ENCODE measurements around the gene CATSPERZ.

Gene CATSPERZ, protein sequence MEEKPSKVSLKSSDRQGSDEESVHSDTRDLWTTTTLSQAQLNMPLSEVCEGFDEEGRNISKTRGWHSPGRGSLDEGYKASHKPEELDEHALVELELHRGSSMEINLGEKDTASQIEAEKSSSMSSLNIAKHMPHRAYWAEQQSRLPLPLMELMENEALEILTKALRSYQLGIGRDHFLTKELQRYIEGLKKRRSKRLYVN

GRCh38 chr11:64299847-64300648, at the start of gene CATSPERZ:
Gene CATSPERZ (plus strand): TSS chr11:64300358. CDS start chr11:64300411, 53 bp downstream.
- no peaks in the 10 kb centered on the region for H3K36me3 ChIP-seq (ENCODE audit: insufficient read depth, low read length)
- H3K9ac ChIP-seq (ENCODE audit: low read depth, low read length): peak within 1 kb of the TSS; percentile 64
- H3K4me1 ChIP-seq (ENCODE audit: insufficient read depth, low read length): peaks cover 3% of the 10 kb centered on the region; the same call in 1 of the 2 replicates
- no peaks in the 10 kb centered on the region; the same call in 1 of the 2 replicates for H3K9me3 ChIP-seq (ENCODE audit: control insufficient read depth, insufficient read depth, low read length)

GRCh38 chr11:64250415-64251015, 49.6 kb upstream of the CATSPERZ start:
- Histone ChIP-seq H3K9ac (ENCODE audit: low read depth, low read length) (peak overlapping the region; percentile 82), H3K36me3 (ENCODE audit: insufficient read depth, low read length) (no peaks in the 10 kb centered on the region), H3K4me1 (ENCODE audit: insufficient read depth, low read length) (peaks cover 30% of the 10 kb centered on the region), H3K9me3 (ENCODE audit: control insufficient read depth, insufficient read depth, low read length) (no peaks in the 10 kb centered on the region)

- Histone ChIP-seq H3K9me3 (ENCODE audit: control insufficient read depth, insufficient read depth, low read length) (no peaks in the 10 kb centered on the region), H3K36me3 (ENCODE audit: insufficient read depth, low read length) (peaks cover 4% of the 10 kb centered on the region), H3K4me1 (ENCODE audit: insufficient read depth, low read length) (peaks cover 30% of the 10 kb centered on the region), H3K9ac (ENCODE audit: low read depth, low read length) (peak within 1 kb of the TSS; percentile 82)
Observed at GRCh38 chr11:64251016-64251752, 49.0 kb upstream of the CATSPERZ start, which contains the start of gene PLCB3. Gene PLCB3 (plus strand): TSS chr11:64251530. CDS start chr11:64251650, 120 bp downstream.

- Histone ChIP-seq H3K36me3 (ENCODE audit: insufficient read depth, low read length) (peaks cover 7% of the 10 kb centered on the region), H3K9ac (ENCODE audit: low read depth, low read length) (peak overlapping the region; percentile 82), H3K9me3 (ENCODE audit: control insufficient read depth, insufficient read depth, low read length) (no peaks in the 10 kb centered on the region), H3K4me1 (ENCODE audit: insufficient read depth, low read length) (peaks cover 30% of the 10 kb centered on the region)
Observed at GRCh38 chr11:64251753-64252002, 48.5 kb upstream of the CATSPERZ start.

GRCh38 chr11:64252003-64252872, 47.9 kb upstream of the CATSPERZ start:
- H3K9me3 ChIP-seq (ENCODE audit: control insufficient read depth, insufficient read depth, low read length): no peaks in the 10 kb centered on the region
- peaks cover 7% of the 10 kb centered on the region for H3K36me3 ChIP-seq (ENCODE audit: insufficient read depth, low read length)
- peak overlapping the region; percentile 82 for H3K9ac ChIP-seq (ENCODE audit: low read depth, low read length)
- peaks cover 30% of the 10 kb centered on the region for H3K4me1 ChIP-seq (ENCODE audit: insufficient read depth, low read length)

GRCh38 chr11:64253043-64253442, 47.1 kb upstream of the CATSPERZ start:
- Histone ChIP-seq H3K9ac (ENCODE audit: low read depth, low read length) (no peak overlapping the region), H3K4me1 (ENCODE audit: insufficient read depth, low read length) (peaks cover 27% of the 10 kb centered on the region), H3K9me3 (ENCODE audit: control insufficient read depth, insufficient read depth, low read length) (no peaks in the 10 kb centered on the region), H3K36me3 (ENCODE audit: insufficient read depth, low read length) (peaks cover 7% of the 10 kb centered on the region)

DNA sequence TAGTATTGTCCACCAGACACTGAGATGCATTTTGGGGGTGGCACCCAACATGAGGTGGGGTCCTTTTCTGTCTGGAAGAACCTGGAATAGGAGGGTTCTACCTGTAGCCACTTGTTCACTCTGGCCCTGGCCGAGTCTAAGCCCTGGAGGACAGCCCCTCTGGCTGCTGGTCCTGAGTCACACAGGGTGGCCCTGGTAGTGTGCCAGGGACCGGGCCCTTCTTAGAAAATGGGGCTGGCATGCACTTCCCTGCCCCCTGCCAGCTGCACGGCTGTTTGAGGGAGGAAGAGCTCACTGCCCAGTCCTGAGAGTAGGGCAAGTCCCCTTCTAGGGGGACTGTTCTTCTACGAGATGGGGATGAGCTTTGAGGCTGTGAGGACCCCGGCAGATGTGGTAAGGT, 46.7 kb upstream of the CATSPERZ start:
- peaks cover 7% of the 10 kb centered on the region for H3K36me3 ChIP-seq (ENCODE audit: insufficient read depth, low read length)
- peaks cover 23% of the 10 kb centered on the region for H3K4me1 ChIP-seq (ENCODE audit: insufficient read depth, low read length)
- no peaks in the 10 kb centered on the region for H3K9me3 ChIP-seq (ENCODE audit: control insufficient read depth, insufficient read depth, low read length)
- no peak overlapping the region for H3K9ac ChIP-seq (ENCODE audit: low read depth, low read length)

DNA sequence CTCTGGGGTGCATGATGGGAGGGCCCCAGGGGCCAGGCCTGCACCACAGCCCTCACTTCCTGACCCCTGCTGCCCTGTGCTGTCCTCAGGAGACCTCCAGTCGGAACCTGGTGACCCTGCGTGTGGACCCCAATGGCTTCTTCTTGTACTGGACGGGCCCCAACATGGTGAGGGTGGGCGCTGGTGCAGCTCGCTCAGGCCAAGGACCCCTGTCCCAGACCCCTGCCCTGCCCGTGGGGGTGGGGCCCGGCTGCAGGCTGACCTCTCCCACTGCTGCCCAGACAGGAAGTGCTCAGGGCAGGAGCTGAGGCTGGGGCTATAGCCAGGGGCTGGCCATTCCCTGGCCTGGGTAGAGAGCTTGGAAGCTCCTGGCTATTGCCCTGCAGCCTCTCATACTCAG, 45.8 kb upstream of the CATSPERZ start:
- Histone ChIP-seq H3K9ac (ENCODE audit: low read depth, low read length) (no peak overlapping the region), H3K4me1 (ENCODE audit: insufficient read depth, low read length) (peaks cover 16% of the 10 kb centered on the region)

DNA sequence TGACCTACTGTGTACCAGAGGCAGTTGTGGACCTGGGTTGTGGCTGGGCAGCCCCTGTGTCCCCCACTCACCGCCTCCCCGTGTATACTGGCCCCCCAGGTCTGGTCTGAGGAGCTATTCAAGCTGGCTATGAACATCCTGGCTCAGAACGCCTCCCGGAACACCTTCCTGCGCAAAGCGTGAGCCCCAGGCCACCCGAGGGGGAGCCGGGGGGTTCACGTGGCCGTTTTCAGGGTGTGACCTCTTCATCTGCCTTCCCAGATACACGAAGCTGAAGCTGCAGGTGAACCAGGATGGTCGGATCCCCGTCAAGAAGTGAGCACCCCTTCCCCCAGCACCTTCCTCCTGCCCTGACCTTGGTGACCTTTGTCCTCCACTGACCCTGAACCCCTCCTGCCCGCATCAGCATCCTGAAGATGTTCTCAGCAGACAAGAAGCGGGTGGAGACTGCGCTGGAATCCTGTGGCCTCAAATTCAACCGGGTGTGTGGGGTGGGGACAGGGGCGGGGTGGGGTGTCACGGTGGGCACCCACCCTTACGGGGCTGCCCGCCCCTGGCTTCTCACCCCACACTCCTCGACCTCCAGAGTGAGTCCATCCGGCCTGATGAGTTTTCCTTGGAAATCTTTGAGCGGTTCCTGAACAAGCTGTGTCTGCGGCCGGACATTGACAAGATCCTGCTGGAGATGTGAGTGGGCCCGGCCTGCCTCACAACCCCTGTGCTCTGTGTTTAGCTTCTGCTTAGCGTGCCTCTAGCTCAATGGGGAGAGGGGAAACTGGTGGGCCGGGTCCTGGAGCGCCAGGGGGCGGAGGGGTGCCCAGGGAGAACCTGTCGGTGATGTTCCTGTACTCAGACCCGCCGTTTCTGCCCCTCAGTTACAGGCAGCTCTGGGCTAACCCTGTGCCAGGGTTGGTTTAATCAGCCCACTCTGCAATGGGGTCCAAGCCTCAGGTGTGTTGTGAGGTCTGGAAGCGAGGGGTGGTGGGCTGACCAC, 44.7 kb upstream of the CATSPERZ start:
- H3K9ac ChIP-seq (ENCODE audit: low read depth, low read length): no peak overlapping the region
- peaks cover 7% of the 10 kb centered on the region for H3K36me3 ChIP-seq (ENCODE audit: insufficient read depth, low read length)
- no peaks in the 10 kb centered on the region for H3K9me3 ChIP-seq (ENCODE audit: control insufficient read depth, insufficient read depth, low read length)
- peaks cover 6% of the 10 kb centered on the region; the same call in 1 of the 2 replicates for H3K4me1 ChIP-seq (ENCODE audit: insufficient read depth, low read length)

More for the DNA sequence above, 45.8 kb upstream of the CATSPERZ start:
- Histone ChIP-seq H3K9me3 (ENCODE audit: control insufficient read depth, insufficient read depth, low read length) (no peaks in the 10 kb centered on the region), H3K36me3 (ENCODE audit: insufficient read depth, low read length) (peaks cover 7% of the 10 kb centered on the region)

- H3K9ac ChIP-seq (ENCODE audit: low read depth, low read length): no peak overlapping the region
- H3K4me1 ChIP-seq (ENCODE audit: insufficient read depth, low read length): 0 out of 2 replicates have a peak, but pooled peaks cover 3% of the 10 kb centered on the region
- peaks cover 7% of the 10 kb centered on the region for H3K36me3 ChIP-seq (ENCODE audit: insufficient read depth, low read length)
- no peaks in the 10 kb centered on the region for H3K9me3 ChIP-seq (ENCODE audit: control insufficient read depth, insufficient read depth, low read length)
Observed at GRCh38 chr11:64256300-64256699, 43.9 kb upstream of the CATSPERZ start.

- peaks cover 3% of the 10 kb centered on the region; the same call in 1 of the 2 replicates for H3K4me1 ChIP-seq (ENCODE audit: insufficient read depth, low read length)
Observed at GRCh38 chr11:64258356-64258755, 41.8 kb upstream of the CATSPERZ start.

GRCh38 chr11:64258946-64259532, 41.1 kb upstream of the CATSPERZ start:
- Histone ChIP-seq H3K36me3 (ENCODE audit: insufficient read depth, low read length) (peaks cover 11% of the 10 kb centered on the region), H3K4me1 (ENCODE audit: insufficient read depth, low read length) (peaks cover 9% of the 10 kb centered on the region; the same call in 1 of the 2 replicates), H3K9ac (ENCODE audit: low read depth, low read length) (no peak overlapping the region), H3K9me3 (ENCODE audit: control insufficient read depth, insufficient read depth, low read length) (no peaks in the 10 kb centered on the region)

More at GRCh38 chr11:64258356-64258755, 41.8 kb upstream of the CATSPERZ start:
- Histone ChIP-seq H3K36me3 (ENCODE audit: insufficient read depth, low read length) (peaks cover 11% of the 10 kb centered on the region), H3K9me3 (ENCODE audit: control insufficient read depth, insufficient read depth, low read length) (no peaks in the 10 kb centered on the region), H3K9ac (ENCODE audit: low read depth, low read length) (no peak overlapping the region)
